ENCODE data around the gene USP20. TPM values are rescaled to one million over a fixed set of nuclear protein-coding genes. Genes with fewer than 3 reads are reported as not detected.

USP20 gene
- total RNA-seq, 1 experiment from 2014 or later, result 8.0 TPM

DNA sequence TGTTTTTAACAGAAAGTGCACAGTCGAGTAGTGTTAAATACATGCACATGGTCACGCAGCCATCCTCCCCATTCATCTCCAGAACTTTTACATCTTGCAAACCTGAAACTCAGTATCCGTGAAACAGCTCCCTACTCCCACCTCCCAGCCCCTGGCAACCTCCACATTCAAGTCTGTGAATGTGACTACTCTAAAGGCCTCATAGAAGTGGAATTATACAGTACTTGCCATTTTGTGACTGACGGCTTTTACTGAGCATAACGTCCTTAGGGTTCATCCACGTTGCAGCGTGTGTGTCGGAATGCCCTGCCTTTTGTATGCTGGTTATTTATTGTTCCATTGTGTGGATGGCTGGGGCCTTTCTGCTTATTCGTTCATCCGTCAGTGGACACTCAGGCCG lies 35.8 kb downstream of the USP20 start:
- no peak for DNase-seq (ENCODE audit: extremely low read depth, low read depth)

GRCh38 chr9:129873563-129874190 lies 38.4 kb downstream of the USP20 start:
- DNase-seq (ENCODE audit: extremely low read depth, low read depth), result no peak

GRCh38 chr9:129874261-129875101 lies 39.2 kb downstream of the USP20 start:
- DNase-seq (ENCODE audit: extremely low read depth, low read depth), result no peak

- DNase-seq (ENCODE audit: extremely low read depth, low read depth), result no peak
Observed at GRCh38 chr9:129875181-129875611, 39.9 kb downstream of the USP20 start.

GRCh38 chr9:129875687-129876395 lies 40.6 kb downstream of the USP20 start:
- no peak for DNase-seq (ENCODE audit: extremely low read depth, low read depth)

GRCh38 chr9:129876815-129877214 lies 41.6 kb downstream of the USP20 start:
- no peak for DNase-seq (ENCODE audit: extremely low read depth, low read depth)

- no peak for DNase-seq (ENCODE audit: extremely low read depth, low read depth)
Observed at GRCh38 chr9:129878291-129878690, 43.0 kb downstream of the USP20 start.

GRCh38 chr9:129879103-129879699 lies 43.9 kb downstream of the USP20 start:
- DNase-seq (ENCODE audit: extremely low read depth, low read depth), result no peak

DNA sequence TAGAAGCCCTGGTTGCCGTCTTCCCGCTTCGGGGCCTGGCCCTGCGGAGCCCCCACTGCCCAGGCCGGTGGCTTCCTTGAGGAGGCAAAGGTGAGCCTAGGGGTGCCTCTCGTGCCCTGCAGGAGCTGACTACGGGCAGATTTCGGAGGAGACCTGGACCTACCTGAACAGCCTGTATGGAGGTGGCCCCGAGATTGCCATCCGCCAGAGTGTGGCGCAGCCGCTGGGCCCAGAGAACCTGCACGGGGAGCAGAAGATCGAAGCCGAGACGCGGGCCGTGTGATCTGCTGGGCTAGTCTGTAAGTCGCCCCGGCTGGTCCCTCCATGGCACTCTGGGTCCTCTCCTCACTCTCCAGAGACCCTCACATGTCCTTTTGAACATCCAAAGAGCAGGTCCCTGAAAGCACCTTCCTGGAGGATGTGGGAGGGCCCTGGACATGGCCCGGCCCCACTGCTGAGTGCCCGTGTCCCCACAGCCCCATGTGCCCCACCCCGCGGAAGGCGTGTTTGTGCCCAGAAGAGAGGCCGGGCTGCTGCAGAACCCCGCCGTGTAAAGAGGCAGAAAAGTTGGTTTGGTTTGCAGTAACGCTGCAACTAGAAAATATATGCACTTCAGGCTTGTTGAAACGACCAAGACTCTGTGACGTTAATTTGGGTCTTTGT lies 44.9 kb downstream of the USP20 start:
- DNase-seq (ENCODE audit: extremely low read depth, low read depth), result no peak

DNA sequence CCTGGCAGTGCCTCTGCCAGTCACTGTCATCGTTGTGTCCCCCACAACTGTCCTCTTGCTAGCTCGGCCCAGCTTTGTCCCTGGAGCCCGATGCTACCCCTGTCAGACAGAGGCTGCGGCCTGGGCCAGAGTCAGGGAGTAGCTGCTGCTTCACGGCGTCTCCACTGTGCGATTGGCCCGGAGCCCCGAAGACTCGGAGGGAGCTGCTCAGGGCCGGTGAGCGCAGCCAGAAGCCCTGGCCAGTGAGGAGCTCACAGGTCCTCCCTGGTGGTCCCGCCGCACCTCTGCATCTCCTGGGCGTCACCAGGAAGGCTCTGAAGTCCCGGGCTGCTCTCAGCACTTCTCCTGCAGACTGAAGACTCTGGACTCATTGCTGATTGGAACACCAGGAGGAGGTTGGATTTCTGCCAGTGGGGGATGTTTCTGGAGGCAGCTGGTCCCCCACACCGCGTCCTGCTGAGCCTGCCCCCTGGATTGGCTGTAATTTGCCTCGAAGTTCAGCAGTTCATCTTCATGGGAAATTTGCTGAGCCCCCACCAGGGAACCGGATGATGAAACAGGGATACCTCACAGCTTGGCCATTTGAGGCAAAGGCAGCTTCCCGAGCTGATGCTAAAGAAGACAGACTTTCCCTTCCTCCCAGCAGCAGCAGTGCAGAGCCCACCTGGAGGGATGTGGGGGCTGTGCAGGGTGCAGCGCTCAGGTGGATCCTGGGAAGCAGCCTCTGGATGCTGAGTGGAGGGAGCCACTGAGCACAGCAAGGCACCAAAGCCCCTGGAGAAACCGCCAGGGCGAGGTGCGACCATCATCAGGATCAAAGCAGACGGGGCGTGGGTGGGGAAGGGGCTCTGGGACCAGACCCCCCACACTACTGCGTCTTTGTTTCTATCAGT lies 45.6 kb downstream of the USP20 start:
- no peak for DNase-seq (ENCODE audit: extremely low read depth, low read depth)

DNA sequence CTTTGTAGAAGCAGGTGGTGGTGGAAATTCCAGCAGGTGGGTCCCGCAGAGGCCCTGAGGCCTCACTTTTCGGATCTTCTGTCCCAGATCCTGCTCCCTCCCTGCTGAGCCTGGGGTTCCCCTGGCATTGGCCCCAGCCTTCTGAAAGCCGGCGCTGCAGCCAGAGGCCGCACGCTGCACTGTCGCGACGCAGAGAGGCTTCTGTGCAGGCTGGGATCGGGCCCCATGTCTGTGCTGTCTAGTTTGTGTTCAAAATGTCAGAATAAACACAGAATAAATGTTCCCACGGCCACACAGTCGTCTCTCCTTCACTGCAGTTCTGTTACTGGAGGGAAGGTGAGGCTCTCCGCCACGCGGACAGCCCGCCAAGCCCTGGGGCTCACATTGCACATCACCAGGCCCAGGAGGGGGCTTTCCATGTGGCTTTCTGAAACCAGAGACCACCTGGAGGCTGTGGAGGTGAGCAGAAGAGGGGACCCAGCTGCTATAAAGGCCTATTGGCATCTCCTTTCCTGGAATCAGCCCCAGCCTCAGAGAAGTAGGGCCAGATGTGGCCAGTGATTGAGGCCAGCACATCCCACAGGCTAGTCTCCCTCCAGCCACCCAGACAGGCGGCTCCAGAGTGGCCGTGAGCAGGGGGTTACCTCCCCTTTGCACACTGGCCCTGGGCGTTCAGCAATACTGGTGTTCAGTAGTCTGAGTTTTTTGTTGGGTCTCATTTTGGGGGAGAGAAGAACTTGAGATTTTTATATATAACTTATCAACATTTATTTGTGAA lies 46.5 kb downstream of the USP20 start:
- no peak for DNase-seq (ENCODE audit: extremely low read depth, low read depth)

DNA sequence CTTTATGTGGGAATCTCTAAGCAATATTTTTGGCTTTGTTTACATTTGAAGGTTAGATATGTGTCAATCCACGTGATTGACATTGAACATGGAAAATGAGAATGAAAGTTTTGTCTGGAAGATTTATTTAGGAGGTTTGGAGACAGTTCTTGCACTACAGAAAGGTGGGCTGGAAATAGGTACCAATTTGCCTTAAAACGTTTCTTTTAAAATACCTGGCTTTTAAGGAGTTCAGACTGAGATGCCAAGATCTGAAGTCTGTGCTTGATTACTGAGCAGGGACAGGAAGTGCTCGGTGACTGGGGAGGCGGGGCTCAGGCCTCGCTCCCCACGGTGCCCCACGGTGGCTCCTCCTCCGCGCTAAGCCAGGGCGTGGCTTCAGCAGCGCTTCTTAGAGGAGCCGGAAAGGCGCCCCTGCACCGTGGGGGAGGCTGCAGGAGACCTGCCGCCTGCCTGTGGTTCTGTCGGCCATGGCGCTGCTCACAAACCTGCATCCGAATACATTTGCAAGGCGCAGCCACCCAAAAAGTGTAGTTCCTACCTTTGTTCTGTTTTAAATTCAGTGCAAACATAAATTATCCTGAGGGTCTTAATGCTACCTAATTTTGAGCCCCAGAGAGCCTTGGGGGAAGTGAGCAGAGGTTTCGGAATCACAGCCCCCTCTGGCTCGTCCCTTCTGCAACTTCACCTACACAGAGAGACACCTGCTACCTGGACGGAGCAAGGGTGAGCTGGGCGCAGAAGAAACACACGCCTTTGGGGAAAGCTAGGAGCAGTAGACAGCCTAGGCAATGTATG lies 49.2 kb downstream of the USP20 start:
- peak; percentile 85 for DNase-seq (ENCODE audit: extremely low read depth, low read depth)

DNA sequence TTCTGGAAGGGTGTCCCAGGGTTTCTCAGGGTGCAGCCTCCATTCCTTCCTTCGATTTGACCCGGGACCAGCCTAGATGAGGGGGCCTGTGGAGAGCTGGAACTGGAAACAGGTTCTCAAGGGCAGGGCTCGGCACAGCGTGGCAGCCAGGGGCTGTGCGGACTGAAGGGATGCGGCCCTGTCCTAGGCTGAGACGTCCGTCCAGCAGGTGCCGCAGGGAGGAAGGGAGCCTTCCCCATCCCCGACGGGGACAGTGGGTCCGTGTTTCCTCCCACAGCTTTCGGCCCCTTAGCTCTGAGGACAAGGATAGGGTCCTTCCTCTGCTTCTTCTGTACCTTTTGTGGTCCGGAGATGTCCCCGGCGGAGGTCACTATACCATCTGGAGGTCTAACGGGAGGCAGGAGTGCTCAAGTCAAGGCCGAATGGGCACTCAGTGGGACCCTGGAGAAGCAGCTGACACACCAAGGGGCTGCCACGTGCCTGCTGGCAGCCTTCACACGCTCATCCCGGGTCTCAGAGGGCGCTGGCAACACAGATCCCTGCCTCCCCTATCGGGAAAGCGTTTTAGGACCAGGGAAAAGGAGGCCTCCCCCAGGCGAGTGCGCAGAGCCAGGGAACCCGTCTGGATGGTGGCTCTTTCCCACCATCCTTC lies 49.9 kb downstream of the USP20 start:
- peak; percentile 51 for DNase-seq (ENCODE audit: extremely low read depth, low read depth)

DNA sequence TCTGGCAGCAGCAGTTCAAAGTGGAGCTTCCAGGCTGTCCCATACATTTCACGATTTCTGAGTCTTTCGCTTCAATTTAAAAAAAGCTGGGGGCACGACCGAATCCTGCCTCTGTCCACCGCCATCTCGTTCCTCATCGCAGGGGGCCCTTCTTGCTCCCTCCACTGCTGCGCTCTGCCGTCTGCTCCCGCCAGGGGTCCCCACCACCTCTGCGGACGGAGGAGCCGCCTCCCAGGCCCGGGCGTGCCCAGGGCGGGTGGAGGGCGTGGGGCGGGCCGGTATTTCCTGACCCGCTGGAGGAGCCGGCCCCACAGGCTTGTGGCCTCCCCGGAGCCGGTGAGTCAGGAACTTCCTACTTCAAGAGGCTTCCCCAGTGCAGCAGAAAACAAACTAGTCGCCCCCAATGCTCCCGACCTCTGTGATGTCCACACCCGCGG lies 50.4 kb downstream of the USP20 start:
- peak; percentile 88 for DNase-seq (ENCODE audit: extremely low read depth, low read depth)

GRCh38 chr9:129886226-129887174 lies 51.2 kb downstream of the USP20 start:
- no peak for DNase-seq (ENCODE audit: extremely low read depth, low read depth)
